C1 segment of cervical spinal cord (tissue), 14 donors: ENCODE results near the gene DUSP28.
A peak's percentile ranks its signal among the peaks of the same experiment; 100 is the strongest.
"Not testable (repeated sequence)": the region's sequence is repeated elsewhere in the genome, so short reads cannot be mapped to it uniquely, and the experiment has no call there.

Source experiments
- DNase-seq, 14 donors: peaks; one replicate each; lab custom pipeline; 2025; lab: John Stamatoyannopoulos, UW

The DUSP28 gene

DNA sequence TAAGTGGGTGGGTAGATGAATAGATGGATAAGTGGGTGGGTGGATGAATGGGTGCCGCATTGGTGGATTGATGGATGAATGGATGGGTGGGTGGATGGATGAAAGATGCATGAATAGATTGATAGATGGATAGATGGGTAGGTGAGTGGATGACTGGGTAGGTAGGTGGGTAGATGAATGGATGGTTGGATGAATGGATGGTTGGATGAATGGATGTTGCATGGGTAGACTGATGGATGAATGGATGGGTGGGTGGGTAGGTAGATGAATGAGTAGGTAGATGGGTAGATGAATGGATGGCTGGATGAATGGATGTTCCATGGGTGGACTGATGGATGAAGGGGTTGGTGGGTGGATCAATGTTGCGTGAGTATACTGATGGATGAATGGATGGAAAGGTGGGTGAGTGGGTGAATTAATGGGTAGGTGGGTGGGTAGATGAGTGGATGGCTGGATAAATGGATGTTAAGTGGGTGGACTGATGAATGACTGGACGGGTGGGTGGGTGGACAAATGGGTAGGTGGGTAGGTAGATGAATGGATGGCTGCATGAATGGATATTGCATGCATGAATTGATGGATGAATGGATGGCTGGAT lies 32.9 kb upstream of the DUSP28 start:
- DNase-seq: no peak

DNA sequence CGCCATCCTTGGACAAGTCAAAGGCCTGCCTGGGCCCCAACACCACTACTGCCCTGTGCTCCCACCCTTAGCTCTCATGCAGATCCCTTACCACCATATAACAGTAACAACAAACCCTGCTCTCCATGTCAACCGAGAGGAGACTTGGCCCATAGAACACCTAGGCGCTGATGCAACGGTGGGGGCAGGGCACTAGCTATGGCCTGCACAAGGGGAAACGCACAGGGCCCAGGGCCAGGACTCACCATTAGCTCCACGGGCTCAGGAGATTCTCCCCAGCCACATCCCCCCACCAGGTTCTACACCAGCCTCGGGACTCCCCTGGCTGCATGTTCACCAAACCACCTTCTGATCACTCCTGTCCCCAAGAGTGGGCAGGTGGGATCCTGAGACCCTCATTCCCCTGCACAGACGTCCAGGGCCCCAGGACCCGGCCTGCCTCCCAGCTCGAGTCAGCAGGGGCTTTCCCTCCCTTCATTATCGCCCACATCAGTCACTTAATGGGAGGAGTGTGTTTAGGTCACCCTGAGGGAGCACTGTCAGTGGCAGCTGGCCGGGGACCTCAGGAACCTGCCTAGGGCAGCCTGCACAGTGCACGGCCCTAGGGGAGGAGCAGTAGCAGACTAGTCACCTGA lies 31.6 kb upstream of the DUSP28 start:
- DNase-seq: no peak

DNA sequence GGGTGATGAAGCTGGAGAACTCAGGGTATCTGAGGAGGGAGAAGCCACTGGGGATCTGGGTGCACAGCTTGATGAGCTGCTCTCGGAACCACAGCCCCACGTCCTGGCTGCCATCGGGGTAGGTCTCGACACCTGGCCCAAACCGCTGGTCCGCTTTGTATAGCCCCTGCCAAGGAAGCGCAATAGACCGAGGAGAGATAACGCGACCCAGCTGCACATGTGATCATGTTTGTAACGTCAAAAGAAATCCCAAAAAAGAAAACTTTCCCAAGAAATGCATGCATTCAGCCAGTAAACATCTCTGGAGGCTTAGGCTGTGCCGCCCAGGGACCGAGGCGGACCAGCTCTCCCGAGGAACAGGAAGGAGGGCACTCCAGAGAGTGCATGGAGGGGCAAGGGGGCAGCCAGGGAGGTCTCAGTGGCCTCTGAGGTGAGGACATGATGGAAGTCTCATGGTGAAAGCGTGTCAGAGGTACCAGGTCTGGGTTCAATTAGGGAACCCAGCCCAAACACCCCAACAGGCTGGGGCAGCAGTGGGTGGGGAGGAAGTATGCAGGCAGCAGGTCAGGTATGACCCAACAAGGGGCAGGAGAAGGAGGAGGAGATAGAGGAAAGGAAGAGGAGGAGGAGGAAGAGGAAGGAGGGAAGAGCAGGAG lies 30.7 kb upstream of the DUSP28 start:
- DNase-seq: no peak

DNA sequence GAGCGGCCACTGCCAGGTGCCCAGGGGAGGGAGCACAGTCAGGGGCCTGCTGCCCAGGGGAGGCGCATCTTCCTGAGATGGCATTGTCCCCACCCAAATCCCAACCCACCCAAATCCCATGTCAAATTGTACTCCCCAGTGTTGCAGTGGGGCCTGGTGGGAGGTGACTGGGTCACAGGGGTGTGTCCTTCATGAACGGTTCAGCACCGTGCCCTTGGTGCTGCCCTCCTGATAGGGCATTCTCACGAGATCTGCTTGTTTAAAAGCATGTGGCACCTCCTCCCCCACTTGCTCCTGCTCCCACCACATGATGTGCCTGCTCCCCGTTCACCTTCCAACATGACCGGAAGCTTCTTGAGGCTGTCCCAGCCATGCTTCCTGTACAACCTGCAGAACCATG lies 30.0 kb upstream of the DUSP28 start:
- DNase-seq: no peak

DNA sequence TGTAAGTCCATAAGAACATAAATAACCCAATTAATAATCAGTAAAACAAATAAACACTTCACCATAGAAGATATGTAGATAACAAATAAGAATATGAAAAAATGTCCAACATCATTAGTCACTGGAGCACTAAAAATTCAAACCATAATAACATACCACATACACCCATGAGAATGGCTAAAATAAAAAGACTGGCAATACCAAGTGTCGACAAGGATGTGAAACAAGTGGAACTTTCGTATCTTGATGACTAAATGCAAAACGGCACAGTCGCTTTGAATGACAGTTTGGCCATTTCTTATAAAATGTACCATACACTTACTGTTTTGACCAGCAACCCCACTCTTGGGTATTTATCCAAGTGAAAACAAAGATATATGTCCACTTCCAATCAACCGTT lies 29.1 kb upstream of the DUSP28 start:
- no peak for DNase-seq

DNA sequence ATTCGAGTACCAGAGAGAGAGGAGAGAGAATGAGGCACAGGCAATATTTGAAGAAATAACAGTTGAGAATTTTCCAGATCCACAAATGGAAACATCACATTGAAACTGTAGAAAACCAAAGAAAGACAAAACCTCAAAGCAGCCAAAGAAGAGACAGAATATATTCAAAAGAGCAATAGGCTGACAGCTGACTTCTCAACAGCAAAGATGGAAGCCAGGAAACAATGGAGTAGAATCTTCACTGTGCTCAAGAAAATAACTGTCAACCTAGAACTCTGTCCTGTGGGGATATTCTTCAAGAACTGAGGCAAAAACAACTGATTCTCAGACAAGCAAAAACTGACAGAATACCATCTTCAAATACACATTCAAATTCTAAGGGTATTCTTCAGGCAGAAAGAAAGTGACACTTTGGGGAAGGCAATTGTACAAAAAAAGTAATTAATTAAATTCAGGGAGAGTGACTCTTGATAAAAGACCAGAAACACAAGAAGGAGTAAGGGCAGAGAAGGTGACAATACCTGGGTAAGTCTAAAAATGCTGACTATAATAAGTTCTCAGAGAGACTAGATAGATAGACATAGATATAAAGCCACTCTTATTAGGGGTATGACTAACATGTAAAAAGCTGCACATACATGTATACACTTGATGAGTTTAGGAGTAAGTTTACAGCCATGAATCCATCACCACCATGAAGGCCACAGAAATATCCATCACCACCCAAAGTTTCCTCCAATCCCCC lies 28.0 kb upstream of the DUSP28 start:
- no peak for DNase-seq

DNA sequence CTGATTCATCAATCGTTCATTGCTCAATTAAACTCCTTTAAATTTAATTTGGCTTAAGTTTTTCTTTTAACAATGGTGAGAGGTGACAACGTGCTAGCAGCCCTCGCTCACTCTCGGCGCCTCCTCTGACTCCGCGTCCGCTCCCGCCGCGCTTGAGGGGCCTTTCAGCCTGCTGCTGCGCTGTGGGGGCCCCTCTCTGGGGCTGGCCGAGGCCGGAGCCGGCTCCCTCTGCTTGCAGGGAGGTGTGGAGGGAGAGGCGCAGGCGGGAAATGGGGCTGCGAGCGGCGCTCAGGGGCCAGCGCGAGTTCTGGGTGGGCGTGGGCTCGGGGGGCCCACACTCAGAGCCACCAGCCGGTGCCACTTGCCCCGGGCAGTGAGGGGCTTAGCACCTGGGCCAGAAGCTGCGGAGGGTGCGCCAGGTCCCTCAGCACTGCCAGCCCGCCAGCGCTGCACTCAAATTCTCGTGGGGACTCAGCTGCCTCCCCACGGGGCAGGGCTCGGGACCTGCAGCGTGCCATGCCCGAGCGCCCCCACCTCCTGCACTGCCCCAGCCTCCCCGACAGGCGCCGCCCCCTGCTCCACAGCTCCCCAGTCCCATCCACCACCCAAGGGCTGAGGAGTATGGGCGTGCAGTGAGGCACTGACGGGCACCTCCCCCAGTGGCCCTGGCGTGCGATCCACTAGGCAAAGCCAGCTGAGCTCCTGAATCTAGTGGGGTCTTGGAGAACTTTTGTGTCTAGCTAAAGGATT lies 22.0 kb upstream of the DUSP28 start:
- DNase-seq: no peak

DNA sequence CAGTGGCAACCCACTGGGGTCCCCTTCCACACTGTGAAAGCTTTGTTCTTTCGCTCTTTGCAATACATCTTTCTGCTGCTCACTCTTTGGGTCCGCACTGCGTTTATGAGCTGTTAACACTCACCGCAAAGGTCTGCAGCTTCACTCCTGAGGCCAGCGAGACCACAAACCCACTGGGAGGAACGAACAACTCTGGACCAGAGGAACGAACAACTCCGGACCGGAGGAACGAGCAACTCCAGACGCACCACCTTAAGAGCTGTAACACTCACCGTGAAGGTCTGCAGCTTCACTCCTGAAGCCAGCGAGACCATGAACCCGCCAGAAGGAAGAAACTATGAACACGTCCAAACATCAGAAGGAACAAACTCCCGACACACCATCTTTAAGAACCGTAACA lies 21.1 kb upstream of the DUSP28 start:
- not testable (repeated sequence) for DNase-seq

DNA sequence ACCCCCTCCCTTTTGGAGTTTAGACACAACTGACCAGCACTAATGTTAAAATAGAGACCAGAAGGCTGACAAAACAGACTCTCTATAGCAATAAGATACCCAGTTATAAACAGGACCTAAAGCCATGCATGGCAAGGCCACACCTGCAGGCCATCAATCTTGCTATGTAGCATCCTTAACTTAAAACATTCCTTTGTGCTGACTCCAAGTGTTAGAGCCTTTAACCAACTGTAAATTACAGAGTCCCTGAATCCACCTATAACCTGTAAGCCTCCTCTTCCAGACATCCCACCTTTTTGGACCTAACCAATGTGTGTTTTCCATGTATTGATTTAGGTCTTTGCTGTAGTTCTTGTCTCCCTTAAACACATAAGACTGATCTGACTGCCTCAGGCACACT lies 20.3 kb upstream of the DUSP28 start:
- no peak for DNase-seq

DNA sequence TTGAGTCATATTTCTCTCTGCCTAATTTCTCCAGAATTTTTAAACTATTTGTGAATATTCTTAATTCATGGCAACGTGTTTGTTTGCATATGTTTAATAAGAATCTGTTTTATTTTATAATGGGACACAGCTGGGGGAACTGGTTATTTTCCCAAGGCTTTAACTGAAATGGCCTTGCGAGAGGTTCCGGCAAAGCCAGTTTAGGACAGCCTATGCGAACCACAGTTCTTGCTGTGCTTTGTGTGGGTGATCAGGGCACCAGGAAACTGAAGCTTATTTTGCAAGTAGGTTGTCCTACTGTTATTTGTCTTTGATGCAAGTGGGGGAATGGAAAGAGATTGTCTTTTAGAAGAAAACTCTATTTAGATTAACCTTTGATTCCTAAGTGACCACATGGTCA lies 8.9 kb upstream of the DUSP28 start:
- DNase-seq: no peak

DNA sequence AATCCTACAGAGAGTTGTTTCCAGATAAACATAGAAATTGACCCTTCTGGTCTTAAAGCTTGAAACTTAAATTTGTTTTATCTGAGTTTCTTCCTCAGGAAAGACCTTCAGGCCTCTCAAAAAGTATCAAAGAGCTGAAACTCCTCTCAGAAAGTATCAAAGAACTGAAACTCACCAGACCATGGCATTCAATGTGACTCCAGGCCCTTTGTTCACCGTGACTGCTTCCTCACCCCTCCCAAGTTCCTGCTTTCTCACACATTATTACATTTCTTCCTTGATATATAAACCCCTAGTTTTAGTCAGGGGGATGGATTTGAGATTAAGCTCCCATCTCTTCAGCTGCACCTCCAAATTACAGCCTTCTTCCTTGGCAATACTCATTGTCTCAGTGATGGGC lies 8.3 kb upstream of the DUSP28 start:
- no peak for DNase-seq

DNA sequence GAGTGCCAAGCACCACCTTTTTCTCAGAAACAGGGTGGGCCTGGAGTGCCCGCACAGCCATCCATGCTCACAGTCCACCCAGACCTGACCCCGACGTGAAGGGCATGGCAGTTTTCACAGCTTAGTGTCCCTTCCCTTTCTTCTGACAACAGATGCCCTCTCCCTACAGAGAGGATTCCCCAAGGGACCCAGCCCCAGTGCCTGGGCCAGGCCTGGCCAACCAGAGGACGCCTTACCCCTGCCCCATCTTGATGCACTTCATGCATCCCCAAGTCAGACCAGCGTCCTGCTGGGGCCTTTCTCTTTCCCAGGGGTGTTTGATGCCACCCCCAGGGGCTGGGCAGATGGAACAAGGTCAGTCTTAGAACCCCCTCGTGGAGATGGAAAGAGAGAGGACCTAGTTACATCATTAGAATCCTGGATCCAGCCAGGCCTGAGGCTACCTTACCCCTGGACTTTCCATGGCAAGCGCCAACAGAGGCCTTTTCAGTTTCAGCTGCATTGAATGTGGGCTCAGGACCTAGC lies 6.1 kb upstream of the DUSP28 start:
- no peak for DNase-seq

DNA sequence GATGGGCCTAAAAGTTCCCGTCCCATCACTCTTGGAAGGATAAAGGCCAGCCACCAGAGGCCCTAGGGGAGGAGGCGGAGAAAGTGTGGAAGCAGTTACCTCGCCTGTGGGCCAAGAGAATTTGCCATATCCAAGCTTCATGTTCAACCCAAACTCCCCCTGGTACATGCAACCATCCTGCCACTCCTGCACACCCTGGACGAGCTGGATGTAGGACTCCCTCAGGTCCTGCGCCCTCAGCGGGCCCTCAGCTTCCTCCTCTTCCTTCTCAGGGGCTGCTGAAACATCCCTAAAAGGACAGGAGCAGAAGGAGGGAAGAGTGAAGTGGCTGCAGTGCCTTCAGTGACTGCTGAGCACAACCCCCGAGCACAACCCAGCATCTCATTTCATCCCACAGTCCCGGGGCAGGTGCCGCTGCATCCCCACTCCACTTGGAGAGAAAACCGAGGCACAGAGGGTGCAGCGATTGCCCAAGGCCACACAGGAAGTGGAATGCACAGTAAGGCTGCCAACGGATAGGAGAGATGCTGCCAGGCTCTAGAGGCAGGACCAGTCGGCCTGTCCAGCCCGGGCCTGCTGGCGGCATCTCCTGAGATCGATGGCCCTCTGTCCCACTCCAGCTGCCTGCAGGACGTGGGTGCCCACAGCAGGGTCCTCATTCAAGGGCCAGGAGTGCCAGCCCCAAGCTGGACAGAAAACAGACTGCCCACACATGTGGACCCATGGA lies 5.2 kb upstream of the DUSP28 start:
- DNase-seq: no peak

DNA sequence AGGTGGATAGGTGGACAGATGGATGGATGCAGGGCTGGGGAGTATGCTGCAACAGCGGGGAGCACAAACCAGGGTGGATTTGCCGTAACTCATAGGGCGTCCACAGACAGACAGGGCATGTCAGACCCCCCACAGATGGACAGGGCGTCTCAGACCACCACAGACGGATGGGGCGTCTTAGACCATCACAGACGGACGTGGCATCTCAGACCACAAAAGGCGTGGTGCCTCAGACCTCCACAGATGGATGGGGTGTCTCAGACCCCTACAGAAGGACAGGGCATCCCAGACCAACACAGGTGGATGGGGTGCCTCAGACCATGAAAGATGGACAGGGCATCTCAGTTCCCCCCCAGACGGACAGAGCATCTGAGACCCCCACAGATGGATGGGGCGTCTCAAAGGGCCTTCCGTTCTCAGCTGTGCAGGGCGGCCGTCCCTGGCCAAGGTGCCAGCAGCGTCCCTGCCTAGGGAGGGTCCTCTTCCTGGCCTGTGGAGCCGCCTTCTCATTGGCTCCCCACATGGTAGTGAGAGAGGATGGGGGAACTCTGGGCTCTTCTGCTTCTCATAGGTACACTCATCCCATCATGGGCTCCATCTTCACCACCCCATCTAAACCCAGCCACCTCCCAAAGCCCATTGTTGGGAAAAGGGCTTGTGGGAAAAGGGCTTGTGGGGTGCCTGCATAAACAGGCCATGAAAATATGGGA lies 4.5 kb upstream of the DUSP28 start:
- DNase-seq: no peak

DNA sequence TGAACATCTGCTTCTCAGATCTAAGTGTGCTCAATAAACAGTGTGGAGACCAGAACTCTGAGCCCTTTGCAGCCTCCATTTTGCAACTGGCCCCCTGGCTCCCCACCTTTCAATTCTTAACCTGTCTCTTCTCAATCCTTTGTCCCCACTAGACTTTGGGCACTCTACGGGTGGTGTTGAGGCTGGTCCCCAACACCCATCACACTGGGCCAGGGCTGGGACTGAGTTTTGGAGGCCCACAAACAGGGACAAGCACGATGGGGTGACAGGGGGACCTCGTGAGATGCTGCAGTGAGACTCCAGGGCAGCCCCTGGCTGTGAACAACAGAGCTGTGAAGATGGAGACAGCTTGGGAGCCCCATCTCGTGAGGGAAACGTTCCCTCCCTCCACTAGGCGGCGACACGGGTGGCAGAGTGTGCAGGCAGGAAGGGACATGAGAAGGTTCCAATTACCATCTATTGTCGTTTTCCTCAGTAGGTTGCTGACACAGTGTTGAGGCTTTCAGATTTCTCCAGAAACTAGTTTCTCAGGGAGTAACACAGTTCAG lies 3.5 kb upstream of the DUSP28 start:
- no peak for DNase-seq

DNA sequence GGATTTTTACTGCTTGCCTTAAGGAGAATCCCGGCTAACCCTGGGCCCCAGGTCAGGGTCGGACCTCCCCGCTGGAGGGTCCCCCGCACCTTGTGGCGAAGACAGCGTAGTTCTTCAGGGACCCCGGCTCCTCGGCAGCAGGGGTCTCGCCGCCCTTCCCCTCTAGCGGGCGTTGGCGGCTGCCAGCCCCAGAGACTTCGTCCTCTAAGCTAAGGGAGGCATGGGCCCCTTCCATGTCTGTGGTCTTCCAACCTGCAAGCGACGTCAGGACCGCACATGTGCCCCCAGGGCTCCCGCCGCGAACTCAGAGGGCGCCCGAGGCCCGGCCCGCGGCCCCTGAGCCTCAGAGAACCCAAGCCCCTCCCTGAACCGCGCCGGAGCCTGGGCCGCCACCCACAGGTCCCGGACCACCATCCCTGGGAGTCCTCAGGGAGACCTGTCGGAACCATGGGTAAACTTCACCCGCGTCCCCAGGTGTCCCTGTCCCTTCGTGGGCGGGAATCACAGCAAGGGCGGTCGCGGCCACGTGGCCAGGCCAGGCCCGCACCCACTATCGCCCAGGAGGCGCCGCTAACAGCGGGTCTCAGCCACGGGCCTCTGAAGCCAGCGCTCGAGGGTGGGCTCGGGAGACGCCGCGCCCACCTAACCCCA lies 2.9 kb upstream of the DUSP28 start:
- DNase-seq: no peak

DNA sequence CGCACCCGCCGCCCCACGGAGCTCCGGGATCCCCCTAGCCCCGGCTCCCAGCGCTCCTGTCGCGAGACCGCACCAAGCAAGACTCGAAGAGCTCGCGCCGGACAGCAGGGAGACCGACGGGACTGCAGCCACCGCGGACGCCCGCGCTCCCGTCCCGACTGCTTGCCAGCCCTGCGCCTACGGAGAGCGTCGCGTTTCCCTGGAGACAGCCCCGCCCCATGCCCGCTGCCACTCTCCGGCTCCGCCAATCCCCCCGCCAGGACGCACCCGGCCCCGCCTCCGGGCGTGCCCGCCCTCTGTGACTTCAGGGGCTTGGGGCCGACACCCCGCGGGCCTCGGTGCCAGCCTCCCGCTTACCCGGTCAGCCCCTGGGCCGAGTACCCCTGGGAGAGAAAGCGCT lies 2.3 kb upstream of the DUSP28 start, which contains the start of gene ANKMY1:
Gene ANKMY1, minus strand, starts transcription at position 181 of the 400 bp plus-strand sequence. CDS start 653 bp downstream, outside the sequence.
- DNase-seq: peak in 1 of 14 donors; percentile 31

DNA sequence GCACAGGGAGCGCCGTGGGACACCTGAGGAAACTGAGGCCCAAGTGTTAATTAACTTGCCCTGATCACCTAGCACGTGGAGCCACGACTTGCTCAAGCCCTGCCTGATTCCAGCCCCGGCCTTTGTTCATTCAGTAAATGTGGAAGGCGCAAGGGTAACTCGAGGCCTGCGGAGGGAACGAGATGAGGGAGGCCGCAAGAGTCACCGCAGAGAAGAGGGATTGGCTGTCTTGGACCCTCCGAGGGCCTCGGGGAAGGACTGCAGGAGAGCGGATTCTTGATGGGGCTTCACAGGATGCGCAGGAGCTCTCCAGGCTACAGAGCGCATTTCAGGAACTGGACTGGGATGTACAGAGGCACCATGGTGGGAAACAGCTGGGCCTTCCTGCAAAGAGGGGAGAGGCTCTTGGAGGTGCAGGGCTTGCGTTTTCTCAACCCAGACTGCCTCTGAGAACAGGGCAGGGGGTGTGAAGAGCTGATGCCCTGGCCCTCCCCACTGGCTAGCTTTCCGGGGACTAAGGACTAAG lies 1.9 kb upstream of the DUSP28 start:
- DNase-seq: no peak

DNA sequence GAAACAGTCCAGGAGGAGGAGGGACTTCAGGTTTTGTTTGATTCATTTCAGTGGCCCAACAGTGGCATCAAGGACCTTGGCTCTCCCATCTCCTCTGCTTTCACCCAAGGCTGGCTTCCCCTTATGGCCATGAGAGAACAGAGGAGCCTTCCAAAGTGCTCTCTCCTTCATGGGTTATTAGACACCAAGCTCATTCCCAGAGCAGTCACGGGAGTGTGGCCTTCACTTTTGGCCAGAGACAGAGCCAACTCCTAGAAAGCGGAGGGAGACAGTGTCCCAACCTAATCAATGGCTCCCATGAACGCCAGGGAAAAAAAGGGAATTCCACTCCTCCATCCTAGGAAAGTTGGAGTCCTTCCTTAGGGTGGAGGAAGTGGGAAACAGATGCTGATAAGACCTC lies 871 bp upstream of the DUSP28 start:
- no peak for DNase-seq
